PC-9 (cell line): ENCODE results near the gene CAPZA2. TPM values are rescaled to one million over a fixed set of nuclear protein-coding genes. Genes with fewer than 3 reads are reported as not detected.

Experiments
- BruUV-seq: library from RNA; stranded (reverse); fragments of 400-500 nt; replicated peaks from 2 replicates; lab custom pipeline; 2021; lab: Mats Ljungman, UMichigan
- CTCF ChIA-PET: fragments of 300-600 bp; sonication (Branson Sonifier 250); formaldehyde crosslinking; loops from one replicate; lab custom pipeline; 2022; ENCODE audit warnings: antibody characterized with exemption; lab: Charles Lee
- POLR2A ChIA-PET: fragments of 300-600 bp; sonication (Branson Sonifier 250); formaldehyde crosslinking; loops from one replicate; lab custom pipeline; 2022; ENCODE audit warnings: antibody characterized with exemption; ENCODE audit not compliant: unreplicated experiment; lab: Charles Lee
- DNase-seq, 2 experiments: peaks; one replicate each; pipeline versions ENCODE4 v3.0.0 to v3.0.0-alpha.2; 2015 to 2022; ENCODE audit warnings: mixed read lengths in 1 of 2
- H2AFZ ChIP-seq: fragments of 200-600 bp; sonication (generic); 2 replicates; pipeline ENCODE4 v1.8.1; 2017; ENCODE audit warnings: antibody characterized with exemption
- H3F3A ChIP-seq: fragments of 200-600 bp; sonication (generic); 2 replicates; pipeline ENCODE4 v1.8.1; 2017; ENCODE audit warnings: antibody characterized with exemption, mild to moderate bottlenecking, low read depth; ENCODE audit not compliant: insufficient read depth
- H3K27ac ChIP-seq: fragments of 200-600 bp; sonication (generic); 2 replicates; pipeline ENCODE4 v1.6.1; 2016; ENCODE audit warnings: mixed run types
- H3K27me3 ChIP-seq: fragments of 200-600 bp; sonication (generic); 2 replicates; pipeline ENCODE4 v1.6.1; 2016; ENCODE audit warnings: low read depth, mixed run types; ENCODE audit not compliant: insufficient read depth
- H3K36me3 ChIP-seq: fragments of 200-600 bp; sonication (generic); 2 replicates; pipeline ENCODE4 v1.6.1; 2016; ENCODE audit warnings: low read depth, mixed run types
- H3K4me1 ChIP-seq: fragments of 200-600 bp; sonication (generic); replicated peaks from 2 replicates; pipeline ENCODE4 v1.6.1; 2016; ENCODE audit warnings: mixed run types; ENCODE audit not compliant: insufficient read depth
- H3K4me2 ChIP-seq: fragments of 200-600 bp; sonication (generic); 2 replicates; pipeline ENCODE4 v1.6.1; 2017; ENCODE audit warnings: mixed run types
- H3K4me3 ChIP-seq: fragments of 200-600 bp; sonication (generic); 2 replicates; pipeline ENCODE4 v1.6.1; 2016; ENCODE audit warnings: mixed run types
- H3K79me2 ChIP-seq: fragments of 200-600 bp; sonication (generic); 2 replicates; pipeline ENCODE4 v1.6.1; 2017; ENCODE audit warnings: low read depth, mixed run types
- H3K9me2 ChIP-seq: fragments of 200-600 bp; sonication (generic); 2 replicates; pipeline ENCODE4 v1.8.1; 2017; ENCODE audit warnings: mild to moderate bottlenecking; ENCODE audit not compliant: insufficient read depth
- H3K9me3 ChIP-seq: fragments of 200-600 bp; sonication (generic); 2 replicates; pipeline ENCODE4 v1.8.1; 2016; ENCODE audit warnings: low read depth; ENCODE audit not compliant: insufficient read depth
- H4K20me1 ChIP-seq: fragments of 200-600 bp; sonication (generic); 2 replicates; pipeline ENCODE4 v1.8.1; 2017; ENCODE audit not compliant: insufficient read depth
- CTCF ChIP-seq: fragments of 200-600 bp; sonication (generic); conservative IDR thresholded peaks from 2 replicates; pipeline ENCODE4 v1.6.1; 2017; ENCODE audit warnings: mixed run types, antibody characterized with exemption, mild to moderate bottlenecking, moderate library complexity
- EZH2 ChIP-seq: fragments of 200-600 bp; sonication (generic); IDR thresholded peaks from 2 replicates; pipeline ENCODE4 v1.8.0; 2017; ENCODE audit warnings: antibody characterized with exemption, low read depth
- intact Hi-C: fragments of 100-400 bp; cut with micrococcal nuclease; formaldehyde crosslinking; loops from one replicate; pipeline ENCODE4 v1.10.0; 2022; ENCODE audit not compliant: unreplicated experiment
- total RNA-seq: library from RNA; stranded (reverse); gene quantifications from 2 replicates; pipeline ENCODE4 v1.2.3, GENCODE V29; 2021

Gene CAPZA2
- total RNA-seq, 1 experiment from 2014 or later, result 171 TPM

- Histone ChIP-seq H3F3A (no peaks in the 10 kb centered on the region), H3K36me3 (0 out of 2 replicates have a peak, but pooled peaks cover 12% of the 10 kb centered on the region), H4K20me1 (peaks cover 47% of the 10 kb centered on the region), H3K4me1 (no peaks in the 10 kb centered on the region), H3K79me2 (peaks cover 99% of the 10 kb centered on the region), H3K27ac (no peak overlapping the region), H3K9me3 (no peaks in the 10 kb centered on the region), H3K4me2 (no peak overlapping the region), H3K27me3 (no peaks in the 10 kb centered on the region), H3K9me2 (no peaks in the 10 kb centered on the region), H3K4me3 (no peak overlapping the region), H2AFZ (no peak overlapping the region)
- ChIA-PET POLR2A (interaction anchor here (0.5 kb wide), 1 partner anchor 198 kb away, joined by 3 read pairs; no protein-coding TSS in a partner anchor), CTCF (interaction anchor here (0.6 kb wide), 1 partner anchor 192 kb away, joined by 3 read pairs; no protein-coding TSS in a partner anchor)
- no TSS peak for BruUV-seq
- TF ChIP-seq CTCF (no peak), EZH2 (no peak)
- intact Hi-C loops, result no loop called here
- DNase-seq, result no peak
Measured at GRCh38 chr7:116873619-116874018, 11.2 kb downstream of the CAPZA2 start.

GRCh38 chr7:116876664-116877442 lies 14.5 kb downstream of the CAPZA2 start:
- no peaks in the 10 kb centered on the region for H3K27me3 ChIP-seq
- no peaks in the 10 kb centered on the region for H3K9me2 ChIP-seq
- ChIA-PET POLR2A (no interaction called here), CTCF (no interaction called here)
- H3K36me3 ChIP-seq, result 0 out of 2 replicates have a peak, but pooled peaks cover 10% of the 10 kb centered on the region
- no peak overlapping the region for H2AFZ ChIP-seq
- peaks cover 42% of the 10 kb centered on the region for H4K20me1 ChIP-seq
- no peak overlapping the region for H3K4me2 ChIP-seq
- H3K27ac ChIP-seq, result no peak overlapping the region
- no TSS peak for BruUV-seq
- H3K4me3 ChIP-seq, result no peak overlapping the region
- peaks cover 92% of the 10 kb centered on the region for H3K79me2 ChIP-seq
- no peaks in the 10 kb centered on the region for H3K9me3 ChIP-seq
- no peaks in the 10 kb centered on the region for H3F3A ChIP-seq
- TF ChIP-seq EZH2 (no peak), CTCF (no peak)
- H3K4me1 ChIP-seq, result no peaks in the 10 kb centered on the region
- intact Hi-C loops, result no loop called here
- DNase-seq, result no peak

- POLR2A ChIA-PET, result interaction anchor here (0.5 kb wide), 1 partner anchor 658 kb away, joined by 3 read pairs; no protein-coding TSS in a partner anchor
- DNase-seq, result no peak
- Histone ChIP-seq H3K9me3 (no peaks in the 10 kb centered on the region), H3K9me2 (no peaks in the 10 kb centered on the region), H3K79me2 (peaks cover 92% of the 10 kb centered on the region), H3K27me3 (no peaks in the 10 kb centered on the region), H3K36me3 (0 out of 2 replicates have a peak, but pooled peaks cover 4% of the 10 kb centered on the region), H3K4me2 (no peak overlapping the region), H3K4me3 (no peak overlapping the region), H4K20me1 (peaks cover 40% of the 10 kb centered on the region), H3K4me1 (no peaks in the 10 kb centered on the region), H3F3A (no peaks in the 10 kb centered on the region), H2AFZ (no peak overlapping the region), H3K27ac (no peak overlapping the region)
- CTCF ChIA-PET, result no interaction called here
- TF ChIP-seq CTCF (no peak), EZH2 (no peak)
- intact Hi-C loops, result no loop called here
- BruUV-seq, result no TSS peak
Measured at GRCh38 chr7:116877443-116878217, 15.2 kb downstream of the CAPZA2 start.
